Mesendoderm (in vitro differentiated cells): ENCODE results near the gene CPED1.
"Not testable (repeated sequence)": the region's sequence is repeated elsewhere in the genome, so short reads cannot be mapped to it uniquely, and the experiment has no call there.

Source experiments
- DNase-seq: peaks from one replicate; pipeline ENCODE4 v3.0.0; 2013
- H2AK5ac ChIP-seq: 2 replicates; pipeline ENCODE4 v1.6.1; 2013; ENCODE audit warnings: low read length, inconsistent platforms
- H2BK120ac ChIP-seq: 2 replicates; pipeline ENCODE4 v1.6.1; 2013; ENCODE audit warnings: low read depth, mild to moderate bottlenecking, low read length, moderate library complexity, mixed read lengths
- H2BK15ac ChIP-seq: replicated peaks from 2 replicates; pipeline ENCODE4 v1.6.1; 2013; ENCODE audit warnings: low read depth, mild to moderate bottlenecking, moderate library complexity
- H2BK5ac ChIP-seq: 2 replicates; pipeline ENCODE4 v1.6.1; 2013; ENCODE audit warnings: low read length, inconsistent platforms
- H3K18ac ChIP-seq: 2 replicates; pipeline ENCODE4 v1.6.1; 2013; ENCODE audit warnings: mild to moderate bottlenecking, low read length, mixed read lengths
- H3K23ac ChIP-seq: one replicate; pipeline ENCODE4 v1.6.1; 2013; ENCODE audit warnings: low read length
- H3K27ac ChIP-seq: 2 replicates; pipeline ENCODE4 v1.5.1; 2013; ENCODE audit warnings: low read depth, mild to moderate bottlenecking, inconsistent platforms, low read length, moderate library complexity
- H3K27me3 ChIP-seq: 2 replicates; pipeline ENCODE4 v1.6.1; 2013; ENCODE audit warnings: low read length, control low read depth, mild to moderate bottlenecking, inconsistent platforms; ENCODE audit not compliant: insufficient read depth, poor library complexity
- H3K36me3 ChIP-seq: 2 replicates; pipeline ENCODE4 v1.6.1; 2013; ENCODE audit warnings: low read length, inconsistent platforms; ENCODE audit not compliant: control insufficient read depth, insufficient read depth
- H3K4ac ChIP-seq: one replicate; pipeline ENCODE4 v1.6.1; 2013; ENCODE audit warnings: low read depth, mild to moderate bottlenecking, low read length, moderate library complexity
- H3K4me1 ChIP-seq: 2 replicates; pipeline ENCODE4 v1.6.1; 2013; ENCODE audit warnings: low read depth, low read length, inconsistent platforms; ENCODE audit not compliant: control insufficient read depth
- H3K4me2 ChIP-seq: 2 replicates; pipeline ENCODE4 v1.6.1; 2013; ENCODE audit warnings: low read length
- H3K4me3 ChIP-seq: 2 replicates; pipeline ENCODE4 v1.5.1; 2013; ENCODE audit warnings: mild to moderate bottlenecking, low read length
- H3K56ac ChIP-seq: one replicate; pipeline ENCODE4 v1.6.1; 2013; ENCODE audit warnings: low read length
- H3K79me1 ChIP-seq: 2 replicates; pipeline ENCODE4 v1.6.1; 2013; ENCODE audit warnings: low read length, inconsistent platforms
- H3K79me2 ChIP-seq: 2 replicates; pipeline ENCODE4 v1.6.1; 2013; ENCODE audit warnings: mild to moderate bottlenecking, low read length; ENCODE audit not compliant: control insufficient read depth, insufficient read depth
- H3K9ac ChIP-seq: 2 replicates; pipeline ENCODE4 v1.6.1; 2013; ENCODE audit warnings: low read length, inconsistent platforms
- H4K5ac ChIP-seq: one replicate; pipeline ENCODE4 v1.6.1; 2013; ENCODE audit warnings: low read length
- H4K8ac ChIP-seq: one replicate; pipeline ENCODE4 v1.6.1; 2013; ENCODE audit warnings: low read depth, mild to moderate bottlenecking, control low read depth, low read length, moderate library complexity
- WGBS: extraction: QIAGEN DNeasy Blood & Tissue Kit; methylation state at CpG from one replicate; pipeline ENCODE4 v1.1.7; 2013; ENCODE audit warnings: low lambda C conversion rate, missing lambda C conversion rate; ENCODE audit not compliant: insufficient coverage; ENCODE audit errors: extremely low coverage; 5-methylcytosine and 5-hydroxymethylcytosine counted together

The CPED1 gene

DNA sequence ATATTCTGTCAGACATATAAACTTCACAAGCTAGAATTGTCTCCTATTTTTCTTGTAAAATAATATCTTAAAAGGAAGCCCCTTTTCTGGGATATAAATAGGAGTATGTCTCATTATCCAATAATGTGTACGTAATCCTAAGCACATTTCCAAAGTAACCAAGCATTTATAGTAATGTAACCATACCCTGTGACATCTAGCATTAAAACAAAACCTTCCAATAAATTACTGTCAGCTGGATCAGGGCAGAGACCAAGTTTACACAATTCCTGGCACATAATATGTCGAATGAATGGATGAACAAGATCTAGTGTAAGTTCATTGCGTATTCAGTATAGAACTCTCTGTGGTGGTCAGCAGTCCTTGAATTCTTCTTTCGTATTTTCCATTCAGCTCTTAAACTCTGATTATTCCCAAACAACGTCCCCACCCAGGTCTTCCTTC, 14.3 kb downstream of the CPED1 start:
- peaks cover 4% of the 10 kb centered on the region for H3K4me1 ChIP-seq
- H3K4me3 ChIP-seq, result no peak overlapping the region
- no peaks in the 10 kb centered on the region for H3K36me3 ChIP-seq
- H3K18ac ChIP-seq, result no peak overlapping the region
- no peaks in the 10 kb centered on the region for H3K27me3 ChIP-seq
- H3K27ac ChIP-seq, result no peak overlapping the region
- no peaks in the 10 kb centered on the region for H3K79me2 ChIP-seq
- no peak for DNase-seq
- WGBS, result no CpG with 5 or more reads among the region's 5 CpGs
- H2AK5ac ChIP-seq, result no peak overlapping the region
- no peak overlapping the region for H2BK15ac ChIP-seq
- H3K4me2 ChIP-seq, result no peak overlapping the region
- no peak overlapping the region for H3K4ac ChIP-seq
- no peak overlapping the region for H4K8ac ChIP-seq
- no peak overlapping the region for H3K23ac ChIP-seq
- no peak overlapping the region for H2BK5ac ChIP-seq
- H4K5ac ChIP-seq, result no peak overlapping the region
- H3K56ac ChIP-seq, result no peak overlapping the region
- no peak overlapping the region for H2BK120ac ChIP-seq
- no peak overlapping the region for H3K9ac ChIP-seq
- no peaks in the 10 kb centered on the region for H3K79me1 ChIP-seq

DNA sequence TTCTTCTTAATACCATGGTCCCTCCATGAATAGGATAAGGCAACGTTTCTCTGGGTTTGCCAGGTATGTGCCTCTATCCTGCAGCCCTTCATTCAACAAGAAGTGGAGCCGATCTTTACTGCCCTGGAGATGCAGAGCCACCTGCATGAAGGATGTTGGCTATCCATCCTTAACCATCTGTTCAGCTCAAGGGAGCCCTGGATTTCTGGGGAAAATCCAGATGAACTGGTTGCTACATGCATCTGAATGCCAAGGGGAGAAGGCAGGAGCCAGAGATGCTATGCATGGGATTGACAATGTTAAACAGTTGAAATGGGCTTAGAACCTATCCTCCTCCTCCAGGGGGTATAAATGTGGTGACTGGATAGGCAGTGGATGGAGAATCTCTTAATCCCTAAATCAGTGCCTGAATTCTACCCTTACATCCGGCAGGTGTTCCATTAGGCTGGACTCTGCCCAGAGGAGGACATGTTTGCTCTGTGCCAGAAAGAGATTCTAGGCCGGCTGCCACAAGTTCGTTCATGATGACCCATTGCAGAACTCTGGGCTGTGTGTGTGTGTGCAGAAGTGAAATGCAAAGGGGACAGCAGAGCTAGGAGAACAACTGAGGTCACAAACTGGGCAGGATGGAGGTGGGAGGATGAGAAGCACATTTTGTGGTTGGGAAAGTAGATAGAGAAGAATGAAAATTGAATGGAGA, 15.6 kb downstream of the CPED1 start:
- no peak overlapping the region for H3K4ac ChIP-seq
- no peak overlapping the region for H4K8ac ChIP-seq
- H3K4me3 ChIP-seq, result no peak overlapping the region
- peaks cover 4% of the 10 kb centered on the region for H3K4me1 ChIP-seq
- no peaks in the 10 kb centered on the region for H3K79me2 ChIP-seq
- H3K4me2 ChIP-seq, result no peak overlapping the region
- no peak overlapping the region for H3K56ac ChIP-seq
- no peak overlapping the region for H3K23ac ChIP-seq
- no peak overlapping the region for H3K18ac ChIP-seq
- H3K9ac ChIP-seq, result no peak overlapping the region
- H3K36me3 ChIP-seq, result no peaks in the 10 kb centered on the region
- no peak overlapping the region for H2BK5ac ChIP-seq
- no peak overlapping the region for H2BK120ac ChIP-seq
- DNase-seq, result no peak
- no peaks in the 10 kb centered on the region for H3K27me3 ChIP-seq
- H3K27ac ChIP-seq, result no peak overlapping the region
- WGBS, result no CpG with 5 or more reads among the region's 5 CpGs
- H2BK15ac ChIP-seq, result no peak overlapping the region
- no peak overlapping the region for H4K5ac ChIP-seq
- no peaks in the 10 kb centered on the region for H3K79me1 ChIP-seq
- H2AK5ac ChIP-seq, result no peak overlapping the region

DNA sequence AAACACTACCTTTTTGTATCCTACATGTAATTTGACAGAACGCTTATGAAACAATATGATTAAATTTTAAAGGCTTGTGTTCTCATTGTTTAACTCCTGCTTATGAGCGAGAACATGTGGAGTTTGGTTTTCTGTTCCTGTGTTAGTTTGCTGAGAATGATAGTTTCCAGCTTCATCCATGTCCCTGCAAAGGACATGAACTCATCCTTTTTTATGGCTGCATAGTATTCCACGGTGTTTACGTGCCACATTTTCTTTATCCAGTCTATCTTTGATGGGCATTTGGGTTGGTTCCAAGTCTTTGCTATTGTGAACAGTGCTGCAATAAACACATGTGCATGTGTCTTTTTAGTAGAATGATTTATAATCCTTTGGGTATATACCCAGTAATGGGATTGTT, 16.5 kb downstream of the CPED1 start:
- H3K4me1 ChIP-seq, H4K5ac ChIP-seq, H3K56ac ChIP-seq, H3K79me2 ChIP-seq, H2BK120ac ChIP-seq, H3K4me2 ChIP-seq, H3K9ac ChIP-seq, H4K8ac ChIP-seq, H3K23ac ChIP-seq, H3K79me1 ChIP-seq, H3K27ac ChIP-seq, H3K4me3 ChIP-seq, H3K36me3 ChIP-seq, H2BK5ac ChIP-seq, H3K27me3 ChIP-seq, H2AK5ac ChIP-seq, DNase-seq, H2BK15ac ChIP-seq, H3K4ac ChIP-seq, H3K18ac ChIP-seq: not testable (repeated sequence)
- WGBS, result no CpG with 5 or more reads among the region's 4 CpGs

DNA sequence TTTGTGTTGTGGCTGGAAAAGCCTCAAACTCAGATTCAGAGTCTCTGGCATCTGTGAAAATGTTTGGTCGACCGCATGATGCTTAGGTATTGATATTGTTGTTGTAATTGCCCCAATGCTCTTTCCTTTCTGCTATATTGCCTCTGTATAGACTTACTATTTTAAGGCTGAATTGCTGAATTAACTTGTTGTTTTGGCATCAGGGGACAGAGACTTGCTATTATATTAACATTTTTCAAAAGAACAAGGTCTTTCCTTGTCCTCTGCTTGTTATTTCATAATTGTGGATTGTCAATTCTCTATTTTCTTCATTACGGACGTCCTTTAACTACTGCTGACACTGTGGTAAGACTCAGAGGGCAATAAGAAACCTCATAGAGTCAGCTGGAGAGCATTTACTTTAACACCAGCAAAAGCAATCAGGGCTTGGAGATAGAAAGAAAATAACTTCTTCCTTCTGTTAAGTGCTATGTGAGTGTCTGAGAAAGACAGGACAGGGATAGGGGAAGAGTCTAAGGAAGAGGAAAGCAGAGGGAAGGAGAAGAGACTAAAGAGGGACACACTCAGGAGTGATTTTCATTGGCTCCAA, 17.6 kb downstream of the CPED1 start:
- Histone ChIP-seq H3K4ac (no peak overlapping the region), H3K4me1 (peaks cover 4% of the 10 kb centered on the region), H3K56ac (no peak overlapping the region), H2AK5ac (no peak overlapping the region), H3K9ac (no peak overlapping the region), H3K18ac (peak overlapping the region; percentile 28), H4K8ac (no peak overlapping the region), H3K27me3 (no peaks in the 10 kb centered on the region), H2BK120ac (no peak overlapping the region), H3K27ac (no peak overlapping the region), H3K4me2 (no peak overlapping the region), H3K79me1 (no peaks in the 10 kb centered on the region), H3K36me3 (no peaks in the 10 kb centered on the region), H2BK15ac (no peak overlapping the region), H3K79me2 (no peaks in the 10 kb centered on the region), H3K4me3 (no peak overlapping the region), H4K5ac (no peak overlapping the region), H3K23ac (no peak overlapping the region), H2BK5ac (no peak overlapping the region)
- WGBS, result no CpG with 5 or more reads among the region's 4 CpGs
- DNase-seq, result no peak

DNA sequence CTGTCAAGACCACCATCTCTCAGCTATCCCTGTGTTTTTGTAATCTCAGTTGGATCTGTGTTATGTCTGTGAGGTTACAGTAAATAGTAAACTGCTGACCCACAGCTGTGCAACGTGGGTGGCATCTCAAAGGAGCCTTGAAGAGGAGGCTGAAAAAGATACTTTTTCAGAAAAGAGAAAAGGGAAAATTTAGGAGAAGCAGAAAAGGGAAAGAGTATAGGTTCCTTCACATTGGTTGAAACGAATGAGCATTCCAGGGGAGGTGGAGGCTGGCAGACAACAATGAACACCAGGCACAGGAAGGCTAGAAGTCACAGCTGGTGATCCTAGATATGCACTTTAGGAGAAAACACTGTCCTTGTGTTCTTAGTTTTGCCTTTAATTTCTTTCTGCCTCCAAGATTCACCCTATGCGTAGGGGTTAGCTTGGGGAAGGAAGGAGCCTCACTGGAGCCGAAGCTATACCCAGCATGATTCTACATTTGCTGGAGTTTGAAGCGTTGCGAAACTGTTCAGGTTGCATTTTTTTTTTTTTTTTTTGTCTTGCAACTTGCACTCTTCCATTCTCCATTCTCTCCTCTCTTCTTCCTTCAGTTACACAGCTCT, 18.3 kb downstream of the CPED1 start:
- Histone ChIP-seq H3K27ac (no peak overlapping the region), H3K4ac (no peak overlapping the region), H3K23ac (no peak overlapping the region)

More for the DNA sequence above, 18.3 kb downstream of the CPED1 start:
- H2AK5ac ChIP-seq, result no peak overlapping the region
- H3K4me3 ChIP-seq, result no peak overlapping the region
- H3K18ac ChIP-seq, result no peak overlapping the region
- H3K4me1 ChIP-seq, result peaks cover 4% of the 10 kb centered on the region
- no peaks in the 10 kb centered on the region for H3K36me3 ChIP-seq
- H3K79me1 ChIP-seq, result no peaks in the 10 kb centered on the region
- no peak overlapping the region for H3K4me2 ChIP-seq
- no peaks in the 10 kb centered on the region for H3K79me2 ChIP-seq
- peak; percentile 49 for DNase-seq
- no peak overlapping the region for H3K9ac ChIP-seq
- no peak overlapping the region for H2BK120ac ChIP-seq
- H3K56ac ChIP-seq, result no peak overlapping the region
- WGBS, result no CpG with 5 or more reads among the region's 6 CpGs
- H3K27me3 ChIP-seq, result no peaks in the 10 kb centered on the region
- H4K5ac ChIP-seq, result no peak overlapping the region
- no peak overlapping the region for H2BK15ac ChIP-seq
- H4K8ac ChIP-seq, result no peak overlapping the region
- H2BK5ac ChIP-seq, result no peak overlapping the region
